ENCODE data around the gene PATZ1.

DNA sequence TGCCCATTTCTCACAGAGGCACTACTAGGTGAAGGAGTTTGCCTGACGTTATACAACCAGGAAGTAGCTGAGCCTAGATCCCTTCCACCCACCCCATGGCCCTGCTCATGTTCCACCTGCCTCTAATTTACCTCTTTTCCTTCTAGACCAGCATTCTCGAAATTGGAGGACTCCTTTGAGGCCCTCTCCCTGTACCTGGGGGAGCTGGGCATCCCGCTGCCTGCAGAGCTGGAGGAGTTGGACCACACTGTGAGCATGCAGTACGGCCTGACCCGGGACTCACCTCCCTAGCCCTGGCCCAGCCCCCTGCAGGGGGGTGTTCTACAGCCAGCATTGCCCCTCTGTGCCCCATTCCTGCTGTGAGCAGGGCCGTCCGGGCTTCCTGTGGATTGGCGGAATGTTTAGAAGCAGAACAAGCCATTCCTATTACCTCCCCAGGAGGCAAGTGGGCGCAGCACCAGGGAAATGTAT, 68.0 kb downstream of the PATZ1 start:
- TF ChIP-seq, protein P1, sequence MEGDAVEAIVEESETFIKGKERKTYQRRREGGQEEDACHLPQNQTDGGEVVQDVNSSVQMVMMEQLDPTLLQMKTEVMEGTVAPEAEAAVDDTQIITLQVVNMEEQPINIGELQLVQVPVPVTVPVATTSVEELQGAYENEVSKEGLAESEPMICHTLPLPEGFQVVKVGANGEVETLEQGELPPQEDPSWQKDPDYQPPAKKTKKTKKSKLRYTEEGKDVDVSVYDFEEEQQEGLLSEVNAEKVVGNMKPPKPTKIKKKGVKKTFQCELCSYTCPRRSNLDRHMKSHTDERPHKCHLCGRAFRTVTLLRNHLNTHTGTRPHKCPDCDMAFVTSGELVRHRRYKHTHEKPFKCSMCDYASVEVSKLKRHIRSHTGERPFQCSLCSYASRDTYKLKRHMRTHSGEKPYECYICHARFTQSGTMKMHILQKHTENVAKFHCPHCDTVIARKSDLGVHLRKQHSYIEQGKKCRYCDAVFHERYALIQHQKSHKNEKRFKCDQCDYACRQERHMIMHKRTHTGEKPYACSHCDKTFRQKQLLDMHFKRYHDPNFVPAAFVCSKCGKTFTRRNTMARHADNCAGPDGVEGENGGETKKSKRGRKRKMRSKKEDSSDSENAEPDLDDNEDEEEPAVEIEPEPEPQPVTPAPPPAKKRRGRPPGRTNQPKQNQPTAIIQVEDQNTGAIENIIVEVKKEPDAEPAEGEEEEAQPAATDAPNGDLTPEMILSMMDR (IDR thresholded peaks at IDR 0.05; ENCODE audit: insufficient read depth, low read length): no peak
- TF ChIP-seq POLR2AphosphoS5 (IDR thresholded peaks at IDR 0.05; ENCODE audit: low read depth): no peak
- TF ChIP-seq, protein P2, sequence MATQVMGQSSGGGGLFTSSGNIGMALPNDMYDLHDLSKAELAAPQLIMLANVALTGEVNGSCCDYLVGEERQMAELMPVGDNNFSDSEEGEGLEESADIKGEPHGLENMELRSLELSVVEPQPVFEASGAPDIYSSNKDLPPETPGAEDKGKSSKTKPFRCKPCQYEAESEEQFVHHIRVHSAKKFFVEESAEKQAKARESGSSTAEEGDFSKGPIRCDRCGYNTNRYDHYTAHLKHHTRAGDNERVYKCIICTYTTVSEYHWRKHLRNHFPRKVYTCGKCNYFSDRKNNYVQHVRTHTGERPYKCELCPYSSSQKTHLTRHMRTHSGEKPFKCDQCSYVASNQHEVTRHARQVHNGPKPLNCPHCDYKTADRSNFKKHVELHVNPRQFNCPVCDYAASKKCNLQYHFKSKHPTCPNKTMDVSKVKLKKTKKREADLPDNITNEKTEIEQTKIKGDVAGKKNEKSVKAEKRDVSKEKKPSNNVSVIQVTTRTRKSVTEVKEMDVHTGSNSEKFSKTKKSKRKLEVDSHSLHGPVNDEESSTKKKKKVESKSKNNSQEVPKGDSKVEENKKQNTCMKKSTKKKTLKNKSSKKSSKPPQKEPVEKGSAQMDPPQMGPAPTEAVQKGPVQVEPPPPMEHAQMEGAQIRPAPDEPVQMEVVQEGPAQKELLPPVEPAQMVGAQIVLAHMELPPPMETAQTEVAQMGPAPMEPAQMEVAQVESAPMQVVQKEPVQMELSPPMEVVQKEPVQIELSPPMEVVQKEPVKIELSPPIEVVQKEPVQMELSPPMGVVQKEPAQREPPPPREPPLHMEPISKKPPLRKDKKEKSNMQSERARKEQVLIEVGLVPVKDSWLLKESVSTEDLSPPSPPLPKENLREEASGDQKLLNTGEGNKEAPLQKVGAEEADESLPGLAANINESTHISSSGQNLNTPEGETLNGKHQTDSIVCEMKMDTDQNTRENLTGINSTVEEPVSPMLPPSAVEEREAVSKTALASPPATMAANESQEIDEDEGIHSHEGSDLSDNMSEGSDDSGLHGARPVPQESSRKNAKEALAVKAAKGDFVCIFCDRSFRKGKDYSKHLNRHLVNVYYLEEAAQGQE (IDR thresholded peaks at IDR 0.05; ENCODE audit: insufficient replicate concordance, low read depth): no peak

Measured in HL-60 (cell line).